HG03139 (cell line): ENCODE results near the gene PF4V1.

Source experiments
- ATAC-seq: cut with Tn5 transposase; IDR thresholded peaks from one replicate; pipeline ENCODE4 v1.9.1; 2021; ENCODE audit not compliant: unreplicated experiment

PF4V1 gene, protein sequence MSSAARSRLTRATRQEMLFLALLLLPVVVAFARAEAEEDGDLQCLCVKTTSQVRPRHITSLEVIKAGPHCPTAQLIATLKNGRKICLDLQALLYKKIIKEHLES

DNA sequence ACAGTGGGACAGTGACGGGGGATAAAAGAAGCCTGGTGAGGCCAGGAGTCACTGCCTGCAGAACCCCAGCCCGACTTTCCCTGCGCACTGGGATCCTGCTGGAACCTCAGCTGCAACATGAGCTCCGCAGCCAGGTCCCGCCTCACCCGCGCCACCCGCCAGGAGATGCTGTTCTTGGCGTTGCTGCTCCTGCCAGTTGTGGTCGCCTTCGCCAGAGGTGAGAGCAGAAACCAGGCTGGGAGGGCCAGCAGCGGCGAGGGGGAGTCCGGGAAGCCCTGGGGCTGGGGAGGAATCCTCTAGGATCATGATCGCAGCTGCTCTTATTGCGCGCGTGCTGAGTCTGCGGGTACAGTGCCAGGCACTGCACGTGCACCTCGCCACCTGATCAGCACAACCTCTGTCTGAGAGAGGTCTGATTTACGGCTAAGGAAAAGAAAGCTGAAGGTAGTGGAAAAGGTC lies at the start of gene PF4V1:
Gene PF4V1 (plus strand): TSS at position 51 of the 459 bp plus-strand sequence. CDS start 67 bp downstream, at position 118.
- ATAC-seq: no peak

DNA sequence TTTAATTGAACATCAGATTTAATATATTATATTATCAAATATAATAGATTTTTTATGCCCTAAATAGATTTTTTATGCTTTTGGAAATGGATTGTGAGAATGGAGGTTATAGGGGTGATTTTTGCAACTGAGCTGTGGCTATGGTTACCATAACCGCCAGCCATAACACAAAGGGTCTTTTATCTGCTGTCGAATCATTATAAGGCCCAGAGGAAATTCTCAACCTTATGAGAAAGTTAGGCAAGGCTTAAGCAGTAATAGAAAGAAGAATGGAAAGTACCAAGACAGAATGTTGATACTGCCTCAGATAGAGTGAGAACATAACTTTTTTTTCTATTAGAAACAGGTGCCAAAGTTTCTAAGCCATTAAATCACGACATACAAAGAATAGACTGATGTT lies 42.9 kb upstream of the PF4V1 start:
- no peak for ATAC-seq

DNA sequence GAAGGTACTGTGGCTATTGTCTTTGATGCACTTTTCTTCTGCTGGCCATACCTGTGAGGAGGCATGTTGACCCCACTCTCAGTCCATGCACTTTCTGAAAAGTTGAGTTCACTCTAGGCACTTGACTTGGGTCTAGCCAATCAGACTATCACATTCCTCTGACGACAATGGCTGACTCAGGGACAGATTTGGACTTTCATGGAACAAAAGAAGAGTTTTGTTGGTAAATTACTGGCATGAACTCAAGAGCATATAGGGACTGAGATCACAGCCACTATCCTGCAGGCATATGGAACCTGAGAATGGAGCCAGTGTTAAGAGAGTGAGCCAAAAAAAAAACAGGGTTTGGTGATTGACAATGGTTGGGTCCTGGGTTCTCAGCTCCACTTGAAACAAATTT lies 41.3 kb upstream of the PF4V1 start:
- no peak for ATAC-seq

DNA sequence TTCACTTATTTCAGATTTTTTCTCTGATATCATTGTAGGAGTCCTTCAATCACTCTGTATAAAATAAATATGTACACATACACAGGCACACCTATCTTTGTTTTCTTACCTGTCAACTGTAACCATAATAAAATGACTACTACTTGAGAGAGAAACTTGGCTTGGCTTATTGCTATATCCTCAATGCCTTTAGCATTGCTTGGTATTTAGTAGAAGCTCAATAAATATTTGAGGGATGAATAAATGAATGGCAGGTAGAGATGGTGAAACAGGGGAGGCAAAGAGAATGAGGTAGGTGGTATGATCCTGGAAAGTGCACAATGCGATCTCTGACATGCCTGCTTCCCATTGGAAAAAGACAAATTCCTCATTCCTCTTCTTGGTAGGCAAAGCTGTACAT lies 38.4 kb upstream of the PF4V1 start:
- ATAC-seq: no peak

DNA sequence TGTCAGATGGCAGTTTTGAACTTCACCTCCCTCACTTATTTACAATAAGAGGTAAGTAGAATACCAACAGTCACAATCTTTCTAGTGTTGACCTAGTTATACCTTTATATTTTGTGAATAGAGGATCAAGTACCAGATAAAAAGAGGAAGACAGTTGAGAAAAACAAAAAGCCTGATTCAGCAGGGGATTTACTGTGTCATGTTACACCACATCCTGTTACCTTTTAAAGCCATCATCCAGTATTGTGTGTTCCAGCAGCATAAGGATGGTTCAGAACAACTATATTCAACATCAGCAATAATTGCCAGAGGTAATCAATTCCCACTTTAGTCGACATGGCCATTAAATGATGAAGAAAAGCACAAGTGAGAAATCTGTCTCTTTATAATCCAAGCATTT lies 38.0 kb upstream of the PF4V1 start:
- ATAC-seq: no peak

DNA sequence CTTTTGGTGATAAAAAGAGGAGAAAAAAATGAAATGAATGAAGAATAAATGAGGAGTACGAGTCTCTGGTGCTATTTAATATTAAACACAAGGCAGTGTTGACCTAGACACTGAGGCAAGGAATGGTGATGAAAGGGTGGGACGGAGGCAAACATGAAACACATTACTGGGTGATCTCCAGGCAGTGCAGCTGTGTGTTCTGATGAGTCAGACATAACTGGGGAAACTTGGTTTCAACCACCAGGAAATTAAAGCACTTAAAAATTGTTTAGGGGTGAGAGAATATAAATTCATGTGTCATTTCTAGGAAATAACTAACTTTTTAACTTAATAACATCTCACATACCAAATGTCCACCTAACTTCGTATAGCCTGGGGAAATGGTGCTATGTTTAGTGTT lies 36.3 kb upstream of the PF4V1 start:
- no peak for ATAC-seq

DNA sequence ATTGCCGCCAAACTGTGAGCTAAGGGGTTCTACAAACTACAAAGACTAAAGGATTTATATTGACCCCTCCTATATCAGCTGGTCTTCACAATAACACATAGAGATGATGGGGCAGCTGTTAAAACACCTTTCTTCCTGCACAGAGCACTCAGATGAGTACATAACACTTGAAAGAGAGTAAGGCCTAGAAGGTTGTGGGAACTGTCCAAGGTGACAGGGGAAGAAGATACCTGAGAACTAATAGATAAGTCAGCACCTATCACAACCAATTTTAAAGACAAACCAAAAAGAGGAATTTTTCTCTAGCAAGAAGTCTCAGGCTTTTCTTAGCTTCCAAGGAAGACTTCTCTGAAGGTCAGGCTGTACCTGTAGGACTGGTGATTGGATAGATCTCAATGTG lies 35.8 kb upstream of the PF4V1 start:
- ATAC-seq: no peak

DNA sequence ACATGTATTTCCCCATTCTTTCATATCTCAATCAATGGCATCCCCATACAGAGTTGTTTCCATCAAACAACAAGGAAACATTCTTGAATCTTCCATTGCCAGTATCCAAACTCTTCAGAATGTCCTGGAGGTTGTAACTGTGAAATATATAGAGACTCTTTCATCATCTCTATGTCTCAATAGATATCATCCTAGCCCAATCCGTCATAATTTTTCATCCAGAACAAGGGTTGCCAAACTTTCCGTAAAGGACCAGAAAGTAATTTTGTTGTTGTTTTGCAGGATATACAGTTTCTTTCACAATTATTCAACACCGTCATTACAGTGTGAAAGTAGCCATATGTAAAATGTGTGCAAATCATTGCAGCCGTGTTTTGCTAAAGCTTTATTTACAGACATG lies 31.8 kb upstream of the PF4V1 start:
- ATAC-seq: no peak

DNA sequence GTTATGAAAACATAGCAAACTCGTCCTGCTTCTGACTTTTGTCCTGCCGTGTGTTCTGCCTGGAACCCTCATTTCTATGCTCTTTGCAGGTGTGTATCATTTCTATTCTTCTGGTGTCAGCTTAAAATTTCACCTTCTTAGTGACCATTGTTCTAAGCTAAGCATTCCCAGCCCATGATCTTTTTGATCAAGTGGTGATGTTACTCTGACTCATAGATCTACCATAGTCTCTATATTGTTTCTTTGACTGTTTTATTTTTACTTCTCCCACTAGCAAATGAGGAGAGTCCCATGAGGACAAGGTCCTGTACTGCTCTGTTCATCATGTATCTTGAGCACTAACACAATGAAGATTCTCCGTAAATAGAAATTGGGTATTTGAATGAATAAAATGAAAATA lies 30.7 kb upstream of the PF4V1 start:
- no peak for ATAC-seq

DNA sequence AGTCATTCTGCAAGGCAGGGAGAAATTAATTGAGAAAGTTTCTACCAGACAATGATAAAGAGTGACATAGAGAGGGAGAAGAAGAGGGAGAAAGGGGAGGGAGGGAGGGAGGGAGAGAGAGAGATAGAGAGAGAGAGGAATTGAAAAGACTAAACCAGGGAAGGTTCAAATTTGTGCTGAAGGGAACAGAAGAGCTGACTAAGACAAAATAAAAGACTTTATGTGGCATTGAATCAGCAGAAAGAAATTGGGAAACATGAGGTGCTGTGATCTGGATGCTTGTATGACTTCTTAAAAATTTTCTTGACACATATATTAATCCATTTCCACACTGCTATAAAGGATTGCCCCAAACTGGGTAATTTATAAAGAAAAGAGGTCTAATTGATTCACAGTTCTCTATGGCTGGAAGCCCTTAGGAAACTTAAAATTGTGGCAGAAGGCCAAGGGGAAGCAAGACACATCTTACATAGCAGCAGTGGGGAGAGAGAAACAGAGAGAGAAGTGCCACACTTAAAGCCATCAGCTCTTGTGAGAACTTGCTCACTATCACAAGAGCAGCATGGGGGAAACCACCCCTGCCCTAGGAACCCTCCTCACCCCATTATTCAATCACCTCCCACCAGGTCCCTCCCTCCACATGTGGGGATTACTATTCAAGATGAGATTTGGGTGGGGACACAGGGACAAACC lies 30.1 kb upstream of the PF4V1 start:
- no peak for ATAC-seq

DNA sequence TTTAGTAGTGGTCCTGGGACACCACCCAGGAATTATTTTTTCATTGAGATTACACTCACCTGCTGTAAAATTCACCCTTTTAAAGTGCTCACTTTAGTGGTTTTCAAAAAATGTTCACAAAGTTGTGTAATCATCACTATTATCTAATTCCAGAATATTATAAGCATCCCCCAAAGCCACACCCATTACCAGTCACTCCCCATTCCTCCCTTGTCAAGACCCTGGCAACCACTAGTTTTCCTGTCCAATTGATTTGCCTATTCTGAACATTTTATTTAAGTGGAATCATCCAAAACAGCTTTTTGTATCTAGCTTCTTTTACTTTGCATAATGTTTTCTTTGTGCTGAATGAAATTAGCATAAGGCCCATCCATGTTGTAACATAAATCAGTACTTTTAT lies 29.3 kb upstream of the PF4V1 start:
- no peak for ATAC-seq

DNA sequence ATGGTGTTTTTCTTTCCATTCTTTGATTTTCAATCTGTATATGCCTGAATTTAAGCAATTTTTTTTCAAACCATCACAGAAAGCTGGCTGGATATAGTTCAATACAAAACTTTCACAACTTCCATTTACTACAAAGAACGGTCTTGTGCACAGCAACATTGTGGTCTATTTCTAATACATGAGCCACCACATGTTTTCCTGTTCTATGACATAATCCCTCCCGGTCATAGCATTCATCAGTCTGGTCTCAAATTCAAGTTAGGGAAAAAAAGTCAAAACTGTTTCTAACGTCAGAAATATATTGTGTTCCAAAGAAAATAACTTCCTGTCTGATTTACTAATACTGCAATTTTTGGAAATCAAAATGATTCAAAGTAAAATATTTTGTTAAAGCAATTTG lies 24.1 kb upstream of the PF4V1 start:
- ATAC-seq: no peak

DNA sequence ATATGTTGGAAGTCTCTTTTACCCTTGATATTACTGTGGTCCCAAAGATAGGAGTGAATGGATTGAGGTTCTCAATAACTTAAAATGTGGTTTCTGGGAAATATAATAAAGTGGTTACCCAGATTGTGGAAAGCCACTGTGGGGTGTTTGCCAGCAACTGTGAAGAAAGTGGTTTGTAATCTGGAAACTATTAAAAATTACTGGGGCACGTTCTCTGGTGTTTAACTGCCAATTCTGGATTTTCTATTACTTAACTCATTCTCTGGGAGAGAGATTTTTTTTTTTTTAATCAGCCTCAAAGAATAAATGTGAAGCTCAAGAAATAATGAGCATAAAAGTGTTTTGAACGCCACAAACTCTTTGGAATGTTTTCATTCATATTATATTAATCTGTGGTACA lies 21.5 kb upstream of the PF4V1 start:
- ATAC-seq: no peak

DNA sequence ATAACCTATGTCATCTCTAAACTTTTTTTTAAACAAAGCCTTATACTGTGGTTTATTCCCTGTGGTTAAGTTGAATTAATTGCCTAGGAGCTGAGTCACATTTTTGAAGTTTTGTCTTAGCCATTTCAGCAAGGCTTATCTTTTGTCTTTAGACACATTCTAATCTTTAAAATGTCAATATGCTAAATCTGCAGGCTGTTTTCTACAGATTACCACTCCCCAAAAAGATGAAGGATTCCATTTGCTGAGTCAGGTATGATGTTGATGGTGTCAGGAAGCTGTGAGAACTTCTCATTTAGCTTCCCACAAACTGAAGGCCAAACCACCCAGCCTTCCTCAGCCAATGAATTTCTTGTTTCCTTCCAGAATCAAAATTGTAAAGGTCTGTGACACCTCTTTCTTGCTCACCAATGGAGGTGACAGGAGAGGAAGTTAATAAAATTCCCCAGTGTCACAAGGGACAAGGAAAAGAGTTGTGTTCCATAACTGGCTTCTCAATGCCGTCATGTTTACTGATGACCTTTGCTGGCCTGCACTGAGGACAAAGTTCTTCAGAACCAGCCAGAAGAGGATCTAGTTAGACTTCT lies 20.4 kb upstream of the PF4V1 start:
- no peak for ATAC-seq

DNA sequence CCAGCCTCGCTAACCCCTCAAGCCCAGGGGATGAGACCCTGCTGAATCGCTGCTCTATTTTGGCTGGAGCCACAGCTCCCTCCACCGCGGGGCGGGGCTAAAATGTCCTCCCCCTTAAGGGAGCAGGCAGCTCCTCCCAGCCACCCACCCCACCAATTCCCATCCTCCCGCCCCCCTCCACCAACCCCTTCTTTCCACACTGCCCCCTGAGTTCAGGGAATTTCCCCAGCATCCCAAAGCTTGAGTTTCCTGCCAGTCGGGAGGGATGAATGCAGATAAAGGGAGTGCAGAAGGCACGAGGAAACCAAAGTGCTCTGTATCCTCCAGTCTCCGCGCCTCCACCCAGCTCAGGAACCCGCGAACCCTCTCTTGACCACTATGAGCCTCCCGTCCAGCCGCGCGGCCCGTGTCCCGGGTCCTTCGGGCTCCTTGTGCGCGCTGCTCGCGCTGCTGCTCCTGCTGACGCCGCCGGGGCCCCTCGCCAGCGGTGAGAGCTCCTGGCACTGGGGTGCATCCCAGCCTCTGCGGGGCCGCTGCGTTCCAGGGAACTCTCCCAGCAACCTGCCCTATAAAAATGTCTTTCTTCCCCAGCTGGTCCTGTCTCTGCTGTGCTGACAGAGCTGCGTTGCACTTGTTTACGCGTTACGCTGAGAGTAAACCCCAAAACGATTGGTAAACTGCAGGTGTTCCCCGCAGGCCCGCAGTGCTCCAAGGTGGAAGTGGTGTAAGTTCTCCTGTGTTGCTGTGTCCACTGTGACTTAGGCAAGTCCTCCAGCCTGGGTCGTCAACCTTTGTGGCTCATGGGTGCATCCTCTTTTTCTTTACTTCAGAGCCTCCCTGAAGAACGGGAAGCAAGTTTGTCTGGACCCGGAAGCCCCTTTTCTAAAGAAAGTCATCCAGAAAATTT lies 16.5 kb upstream of the PF4V1 start, which contains the start of gene CXCL6:
Gene CXCL6 (plus strand): TSS at position 306 of the 907 bp plus-strand sequence. CDS start 73 bp downstream, at position 379.
- no peak for ATAC-seq

DNA sequence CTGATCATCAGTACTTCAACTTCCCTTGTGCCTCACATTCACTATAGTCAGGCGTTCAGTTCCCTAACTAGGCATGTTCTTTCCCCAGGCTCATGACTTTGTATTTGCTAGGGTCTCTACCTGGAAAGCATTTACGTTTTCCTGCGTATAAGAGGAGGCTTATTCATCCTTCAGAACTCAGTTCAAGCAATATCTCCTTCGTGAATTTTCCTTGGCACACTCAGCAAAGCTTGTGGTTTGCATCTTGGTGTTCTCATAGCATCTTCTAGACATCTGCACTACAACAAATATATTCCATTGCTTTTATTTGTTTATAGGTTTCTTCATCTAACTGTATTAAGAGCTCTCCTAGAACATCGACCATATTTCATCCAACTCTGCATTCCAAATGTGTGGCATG lies 14.0 kb upstream of the PF4V1 start:
- no peak for ATAC-seq

DNA sequence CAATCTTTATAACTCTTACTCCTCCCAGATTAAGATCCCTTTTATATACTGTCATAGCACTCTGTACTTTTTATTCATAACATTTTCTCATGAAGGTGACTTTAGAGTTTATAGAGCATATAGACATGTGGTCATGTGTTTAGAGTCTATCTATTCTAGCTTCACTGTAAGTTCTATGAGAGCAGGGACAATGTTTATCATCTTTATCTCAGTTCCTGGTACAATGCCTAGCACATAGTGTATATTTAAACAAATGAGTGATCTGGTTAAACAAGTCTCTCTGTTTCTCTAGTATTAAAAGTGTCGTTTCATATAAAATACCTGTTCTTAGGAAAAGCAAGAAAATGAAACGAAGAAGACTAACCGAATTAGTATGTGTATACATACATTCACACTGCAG lies 13.4 kb upstream of the PF4V1 start:
- no peak for ATAC-seq

DNA sequence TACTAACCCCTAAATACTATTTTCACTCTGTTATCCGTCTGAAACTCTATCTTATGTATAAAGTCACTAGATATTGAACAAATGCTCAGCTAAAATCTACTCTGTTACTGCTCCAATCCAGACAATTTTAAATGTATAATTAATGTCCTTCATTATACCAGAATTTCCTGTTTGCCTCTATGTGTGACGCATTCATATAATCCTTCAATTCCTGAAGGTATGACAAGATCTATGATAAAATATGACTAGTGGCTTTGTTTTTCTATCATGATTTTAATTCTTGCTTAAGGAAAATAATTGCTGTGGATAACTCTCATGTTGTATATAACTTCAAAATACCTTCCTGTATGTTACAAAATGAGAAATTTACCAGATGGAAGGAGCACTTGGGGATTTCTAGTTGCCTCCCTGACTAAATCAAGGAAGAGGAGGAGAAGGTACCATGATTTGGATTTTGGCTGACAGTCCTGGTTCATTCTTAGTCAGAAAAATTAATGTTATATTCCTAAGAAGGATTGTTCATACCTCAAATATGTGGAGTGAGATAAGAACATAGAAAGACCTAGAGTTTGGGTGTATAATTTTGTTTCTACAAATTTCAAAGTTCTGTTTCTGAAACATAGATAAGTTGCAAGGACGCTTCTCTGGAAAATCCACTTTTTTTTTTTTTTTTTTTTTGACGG lies 11.7 kb upstream of the PF4V1 start:
- no peak for ATAC-seq

DNA sequence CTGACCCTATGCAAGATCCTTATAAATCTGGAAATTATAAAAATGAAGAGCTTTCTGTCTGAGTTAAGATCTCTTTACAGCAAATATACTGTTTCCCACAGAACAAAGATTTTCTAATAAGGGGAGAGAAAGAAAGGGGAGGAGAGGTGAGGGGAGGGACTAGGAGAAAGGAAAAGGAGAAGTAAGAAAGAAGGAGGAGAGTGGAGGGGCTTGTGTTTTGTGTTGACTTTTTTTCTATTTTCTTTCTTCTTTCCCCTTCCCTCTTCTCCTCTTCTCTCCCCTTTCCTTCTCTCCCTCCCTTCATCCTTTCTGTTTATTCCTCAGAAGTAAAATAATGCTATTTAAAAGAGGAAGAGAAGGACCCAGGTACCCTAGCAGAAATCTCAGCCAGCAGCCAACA lies 10.4 kb upstream of the PF4V1 start:
- ATAC-seq: no peak

DNA sequence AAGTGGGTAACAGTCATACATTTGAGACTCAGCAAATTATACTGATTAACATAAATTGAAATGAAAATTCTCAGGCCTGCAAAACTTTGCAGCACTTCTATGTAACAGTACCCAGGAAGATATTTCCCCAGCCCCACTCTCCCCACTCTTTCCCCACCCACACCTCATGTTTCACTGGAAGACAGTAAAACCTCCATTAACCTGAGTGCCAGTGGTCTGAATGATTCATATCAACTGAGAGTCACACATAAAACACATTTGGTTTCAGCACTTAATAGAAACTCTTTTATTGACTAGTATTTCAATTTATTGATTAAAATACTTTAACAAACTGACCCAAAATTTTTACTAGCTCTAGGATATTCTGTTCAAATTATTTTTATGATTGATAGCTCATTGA lies 9.7 kb upstream of the PF4V1 start:
- ATAC-seq: no peak

DNA sequence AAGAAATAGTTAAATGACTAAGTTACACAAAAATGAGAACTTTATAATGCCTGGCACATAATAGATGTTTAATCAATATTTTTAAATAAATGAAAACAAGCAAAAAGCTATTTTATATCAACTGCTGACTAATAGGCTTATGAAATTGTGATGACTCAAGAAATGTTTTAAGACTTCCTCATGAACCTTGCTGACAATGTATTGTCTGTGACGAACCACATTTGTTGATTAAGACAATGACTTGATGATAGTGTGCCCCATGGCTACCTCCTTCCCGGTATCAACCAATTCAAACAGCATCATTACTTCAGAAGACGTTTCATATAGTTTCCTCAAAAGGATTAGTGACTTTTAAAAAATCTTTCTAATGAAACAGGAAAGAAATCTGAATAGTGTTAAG lies 8.8 kb upstream of the PF4V1 start:
- no peak for ATAC-seq
